ENCODE results near the gene PTGER3. TPM values are rescaled to one million over a fixed set of nuclear protein-coding genes. Genes with fewer than 3 reads are reported as not detected.

PTGER3 gene
- total RNA-seq, 1 donor from 2014 or later = 0.22 TPM

DNA sequence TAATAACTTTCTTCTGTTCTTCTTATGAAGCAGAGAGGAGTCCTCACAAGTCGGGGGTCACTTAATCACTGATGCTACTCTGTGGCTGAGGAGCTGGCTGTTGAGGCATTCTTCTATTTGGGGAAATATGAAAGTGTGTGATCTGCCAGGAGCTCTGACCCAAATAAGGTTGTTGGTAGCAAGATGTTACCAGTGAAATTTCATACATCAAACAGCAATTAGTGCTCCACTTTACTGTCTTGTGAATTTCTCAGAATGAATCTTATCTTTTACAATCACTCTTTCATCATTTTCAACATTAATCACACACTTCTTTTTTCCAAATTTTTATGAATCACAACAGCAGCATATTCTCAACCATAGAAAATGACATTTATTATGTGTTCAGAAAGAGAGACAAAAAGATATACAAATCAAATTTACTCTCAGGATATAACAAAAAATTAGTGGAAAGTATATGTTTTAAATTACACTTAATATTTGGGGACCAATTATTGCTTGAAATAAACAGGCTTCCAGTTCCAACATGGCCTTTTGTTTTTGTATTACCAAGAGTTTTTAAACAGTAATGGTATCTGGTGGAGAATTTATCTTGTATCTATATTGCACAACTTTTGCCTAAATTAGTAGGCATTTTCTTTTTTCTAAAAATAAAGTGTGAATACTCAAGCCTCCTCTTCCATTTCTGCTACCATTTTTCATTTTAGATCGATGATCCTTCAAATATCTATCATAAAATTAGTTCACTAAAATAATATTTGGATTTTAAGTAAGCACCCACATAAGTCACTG lies 9.6 kb downstream of the PTGER3 start:
- Mint-ChIP-seq H3K27ac (no peak overlapping the region), H3K9me3 (no peaks in the 10 kb centered on the region), H3K36me3 (ENCODE audit: low read depth) (no peaks in the 10 kb centered on the region), H3K27me3 (peaks cover 35% of the 10 kb centered on the region), H3K4me3 (no peak overlapping the region), H3K4me1 (no peaks in the 10 kb centered on the region)
- TF ChIP-seq, protein P1, sequence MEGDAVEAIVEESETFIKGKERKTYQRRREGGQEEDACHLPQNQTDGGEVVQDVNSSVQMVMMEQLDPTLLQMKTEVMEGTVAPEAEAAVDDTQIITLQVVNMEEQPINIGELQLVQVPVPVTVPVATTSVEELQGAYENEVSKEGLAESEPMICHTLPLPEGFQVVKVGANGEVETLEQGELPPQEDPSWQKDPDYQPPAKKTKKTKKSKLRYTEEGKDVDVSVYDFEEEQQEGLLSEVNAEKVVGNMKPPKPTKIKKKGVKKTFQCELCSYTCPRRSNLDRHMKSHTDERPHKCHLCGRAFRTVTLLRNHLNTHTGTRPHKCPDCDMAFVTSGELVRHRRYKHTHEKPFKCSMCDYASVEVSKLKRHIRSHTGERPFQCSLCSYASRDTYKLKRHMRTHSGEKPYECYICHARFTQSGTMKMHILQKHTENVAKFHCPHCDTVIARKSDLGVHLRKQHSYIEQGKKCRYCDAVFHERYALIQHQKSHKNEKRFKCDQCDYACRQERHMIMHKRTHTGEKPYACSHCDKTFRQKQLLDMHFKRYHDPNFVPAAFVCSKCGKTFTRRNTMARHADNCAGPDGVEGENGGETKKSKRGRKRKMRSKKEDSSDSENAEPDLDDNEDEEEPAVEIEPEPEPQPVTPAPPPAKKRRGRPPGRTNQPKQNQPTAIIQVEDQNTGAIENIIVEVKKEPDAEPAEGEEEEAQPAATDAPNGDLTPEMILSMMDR (IDR thresholded peaks at IDR 0.05) = no peak
- ChIA-PET POLR2A (no interaction called here), CTCF (interaction anchor here (1.1 kb wide), 1 partner anchor 12 kb away, joined by 5 read pairs; no protein-coding TSS in a partner anchor)
- DNase-seq (no peak), ATAC-seq (ENCODE audit: low read depth) (no peak)
- intact Hi-C loops (cut with micrococcal nuclease) = no loop called here

DNA sequence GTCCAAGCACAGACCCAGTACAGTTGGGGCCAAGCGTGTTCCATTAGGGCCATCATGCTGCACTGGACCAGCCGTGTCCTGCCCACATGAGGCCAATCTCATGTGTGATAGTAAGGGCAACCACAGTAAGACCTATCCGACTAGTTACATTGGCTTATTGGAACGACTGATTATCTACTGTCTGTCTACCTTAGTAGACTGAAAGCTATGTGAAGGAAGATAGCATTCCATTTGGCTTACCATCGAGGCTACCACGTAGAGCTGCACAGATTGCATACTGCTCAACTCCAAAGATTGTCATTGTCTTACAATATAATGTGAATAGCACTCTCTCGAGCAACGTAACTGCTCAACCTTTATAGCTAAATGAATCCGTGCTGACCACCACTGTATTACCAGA lies 10.6 kb downstream of the PTGER3 start:
- H3K9me3 Mint-ChIP-seq = no peaks in the 10 kb centered on the region
- POLR2A ChIA-PET = no interaction called here
- CTCF ChIA-PET = interaction anchor here (1.1 kb wide), 1 partner anchor 13 kb away, joined by 5 read pairs; no protein-coding TSS in a partner anchor
- TF ChIP-seq, protein P1 (IDR thresholded peaks at IDR 0.05) = no peak
- no peak overlapping the region for H3K4me3 Mint-ChIP-seq
- H3K27me3 Mint-ChIP-seq = peaks cover 33% of the 10 kb centered on the region
- no peaks in the 10 kb centered on the region for H3K4me1 Mint-ChIP-seq
- ATAC-seq (ENCODE audit: low read depth) (no peak), DNase-seq (no peak)
- H3K27ac Mint-ChIP-seq = no peak overlapping the region
- intact Hi-C loops (cut with micrococcal nuclease) = no loop called here
- H3K36me3 Mint-ChIP-seq (ENCODE audit: low read depth) = no peaks in the 10 kb centered on the region

DNA sequence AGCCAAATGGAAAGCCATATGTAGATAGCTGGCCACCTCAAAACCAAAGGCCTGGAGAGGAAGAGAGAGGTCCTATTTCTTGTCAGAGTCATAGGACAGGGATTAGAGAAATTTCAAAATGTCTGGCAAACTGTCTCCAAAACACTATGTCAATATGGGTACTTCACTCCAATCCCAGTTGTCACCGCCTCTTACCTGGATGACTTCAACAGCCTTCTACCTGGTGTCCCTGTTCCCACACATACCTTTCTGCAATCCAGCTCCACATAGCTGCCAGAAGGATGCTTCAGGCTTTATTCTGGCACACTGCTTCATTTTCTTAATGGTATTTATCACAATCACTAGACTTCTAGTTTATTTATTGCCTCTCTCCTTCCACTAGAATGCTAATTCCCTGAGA lies 14.5 kb downstream of the PTGER3 start:
- intact Hi-C loops (cut with micrococcal nuclease) = no loop called here
- DNase-seq (no peak), ATAC-seq (ENCODE audit: low read depth) (no peak)
- H3K4me3 Mint-ChIP-seq = no peak overlapping the region
- H3K4me1 Mint-ChIP-seq = no peaks in the 10 kb centered on the region
- ChIA-PET POLR2A (no interaction called here), CTCF (no interaction called here)
- TF ChIP-seq, protein P1 (IDR thresholded peaks at IDR 0.05) = no peak
- H3K36me3 Mint-ChIP-seq (ENCODE audit: low read depth) = no peaks in the 10 kb centered on the region
- H3K27me3 Mint-ChIP-seq = peaks cover 16% of the 10 kb centered on the region
- H3K9me3 Mint-ChIP-seq = no peaks in the 10 kb centered on the region
- H3K27ac Mint-ChIP-seq = no peak overlapping the region

DNA sequence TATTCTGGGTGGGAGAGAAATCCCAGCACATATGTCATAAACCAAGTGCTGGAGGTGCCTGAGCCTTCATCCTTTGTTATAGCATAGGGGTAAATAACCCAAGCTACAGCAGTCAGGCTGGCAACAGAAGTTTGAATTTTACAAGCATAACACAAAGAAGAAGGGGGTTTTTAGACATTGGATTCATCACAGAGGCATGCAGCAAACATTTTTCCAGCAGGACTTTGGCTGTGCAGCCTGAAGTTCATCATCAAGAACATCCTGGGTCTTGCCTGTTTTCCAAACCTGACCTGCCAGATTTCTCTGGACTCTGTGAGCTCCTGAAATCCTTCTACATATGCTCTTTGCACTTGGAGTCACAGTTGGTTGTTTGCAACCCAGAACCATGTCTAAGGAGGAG lies 16.2 kb downstream of the PTGER3 start:
- POLR2A ChIA-PET = no interaction called here
- intact Hi-C loops (cut with micrococcal nuclease) = no loop called here
- H3K27ac Mint-ChIP-seq = no peak overlapping the region
- ATAC-seq (ENCODE audit: low read depth) (no peak), DNase-seq (no peak)
- TF ChIP-seq, protein P1 (IDR thresholded peaks at IDR 0.05) = no peak
- CTCF ChIA-PET = no interaction called here
- H3K4me1 Mint-ChIP-seq = no peaks in the 10 kb centered on the region
- H3K27me3 Mint-ChIP-seq = peaks cover 12% of the 10 kb centered on the region
- no peak overlapping the region for H3K4me3 Mint-ChIP-seq
- no peaks in the 10 kb centered on the region for H3K9me3 Mint-ChIP-seq
- H3K36me3 Mint-ChIP-seq (ENCODE audit: low read depth) = no peaks in the 10 kb centered on the region

DNA sequence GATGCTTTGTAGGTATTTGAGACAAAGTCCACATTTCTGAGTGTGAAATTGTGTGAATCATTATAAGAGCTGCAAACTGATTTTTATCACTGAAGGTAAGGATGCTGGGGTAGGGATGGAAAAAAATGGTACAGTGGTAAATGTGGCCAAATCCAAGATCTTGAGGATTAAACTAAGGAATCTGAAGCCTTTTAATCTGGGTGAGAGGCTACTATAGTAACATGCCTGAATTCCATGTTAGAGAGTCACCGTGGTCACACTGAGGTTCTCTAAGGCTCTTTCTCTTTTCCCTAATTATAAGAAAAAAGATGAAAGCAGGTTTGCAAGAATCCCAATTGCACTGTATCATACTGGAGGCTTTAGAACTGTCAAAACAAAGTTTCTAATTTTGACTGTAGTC lies 17.6 kb downstream of the PTGER3 start:
- Mint-ChIP-seq H3K27ac (no peak overlapping the region), H3K9me3 (no peaks in the 10 kb centered on the region), H3K4me1 (no peaks in the 10 kb centered on the region), H3K27me3 (peaks cover 3% of the 10 kb centered on the region), H3K4me3 (no peak overlapping the region), H3K36me3 (ENCODE audit: low read depth) (no peaks in the 10 kb centered on the region)
- TF ChIP-seq, protein P1 (IDR thresholded peaks at IDR 0.05) = no peak
- ATAC-seq (ENCODE audit: low read depth) = no peak
- ChIA-PET CTCF (no interaction called here), POLR2A (no interaction called here)
- DNase-seq = no peak
- intact Hi-C loops (cut with micrococcal nuclease) = no loop called here
